GM12864 (cell line): ENCODE results near the gene METAP1.

Experiments used
- DNase-seq: peaks from one replicate; pipeline ENCODE4 v3.0.0-alpha.2; 2011; ENCODE audit warnings: low read depth
- H3K4me3 ChIP-seq: 2 replicates; pipeline ENCODE4 v1.5.1; 2011; ENCODE audit warnings: mild to moderate bottlenecking, low read depth, low read length, control low read depth
- TF ChIP-seq, protein P1 (sequence below): IDR thresholded peaks from 2 replicates; pipeline ENCODE4 v1.5.1; 2011; ENCODE audit warnings: low read depth, mild to moderate bottlenecking, moderate library complexity, low read length, control low read depth, inconsistent platforms; ENCODE audit errors: missing control alignments

Gene METAP1

DNA sequence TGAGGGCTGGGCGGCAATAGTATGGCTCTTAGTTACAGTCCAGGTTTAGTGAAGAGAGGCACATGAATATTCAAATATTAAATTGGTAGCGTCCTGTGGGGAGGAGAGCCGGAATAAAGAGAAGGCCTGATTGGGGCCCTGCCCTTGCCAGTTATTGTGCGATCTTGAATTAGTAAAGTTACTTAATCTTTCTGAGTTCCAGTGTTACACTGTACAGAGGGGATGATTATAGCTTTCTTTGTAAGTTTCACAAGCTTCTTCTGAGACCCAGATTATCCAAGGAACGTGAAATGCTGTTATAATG is 1.2 kb downstream of the METAP1 start:
- TF ChIP-seq, protein P1, sequence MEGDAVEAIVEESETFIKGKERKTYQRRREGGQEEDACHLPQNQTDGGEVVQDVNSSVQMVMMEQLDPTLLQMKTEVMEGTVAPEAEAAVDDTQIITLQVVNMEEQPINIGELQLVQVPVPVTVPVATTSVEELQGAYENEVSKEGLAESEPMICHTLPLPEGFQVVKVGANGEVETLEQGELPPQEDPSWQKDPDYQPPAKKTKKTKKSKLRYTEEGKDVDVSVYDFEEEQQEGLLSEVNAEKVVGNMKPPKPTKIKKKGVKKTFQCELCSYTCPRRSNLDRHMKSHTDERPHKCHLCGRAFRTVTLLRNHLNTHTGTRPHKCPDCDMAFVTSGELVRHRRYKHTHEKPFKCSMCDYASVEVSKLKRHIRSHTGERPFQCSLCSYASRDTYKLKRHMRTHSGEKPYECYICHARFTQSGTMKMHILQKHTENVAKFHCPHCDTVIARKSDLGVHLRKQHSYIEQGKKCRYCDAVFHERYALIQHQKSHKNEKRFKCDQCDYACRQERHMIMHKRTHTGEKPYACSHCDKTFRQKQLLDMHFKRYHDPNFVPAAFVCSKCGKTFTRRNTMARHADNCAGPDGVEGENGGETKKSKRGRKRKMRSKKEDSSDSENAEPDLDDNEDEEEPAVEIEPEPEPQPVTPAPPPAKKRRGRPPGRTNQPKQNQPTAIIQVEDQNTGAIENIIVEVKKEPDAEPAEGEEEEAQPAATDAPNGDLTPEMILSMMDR: no peak
- DNase-seq: no peak

DNA sequence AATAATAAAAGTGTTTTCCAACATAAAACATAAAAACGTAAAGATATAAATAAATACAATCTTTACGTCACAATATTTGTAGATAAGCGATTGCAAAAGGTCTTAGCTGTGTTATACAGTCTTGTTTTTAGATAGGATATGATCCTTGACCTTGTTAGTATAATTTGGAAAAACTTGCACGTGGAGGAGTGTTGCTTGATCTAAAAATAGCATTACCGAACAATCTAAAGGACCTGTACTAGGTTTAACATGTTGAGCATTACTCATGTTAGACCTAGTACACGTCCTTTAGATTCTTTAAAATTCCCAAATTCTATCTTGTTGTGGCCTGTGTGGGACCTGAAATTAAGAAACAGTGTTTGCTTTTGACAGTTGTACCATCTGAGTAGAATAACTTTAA is 1.6 kb downstream of the METAP1 start:
- no peak for DNase-seq
- H3K4me3 ChIP-seq: no peak overlapping the region; the same call in 1 of the 2 replicates
- TF ChIP-seq, protein P1: no peak

More for the DNA sequence above, 1.2 kb downstream of the METAP1 start:
- peak overlapping the region; percentile 99 for H3K4me3 ChIP-seq

DNA sequence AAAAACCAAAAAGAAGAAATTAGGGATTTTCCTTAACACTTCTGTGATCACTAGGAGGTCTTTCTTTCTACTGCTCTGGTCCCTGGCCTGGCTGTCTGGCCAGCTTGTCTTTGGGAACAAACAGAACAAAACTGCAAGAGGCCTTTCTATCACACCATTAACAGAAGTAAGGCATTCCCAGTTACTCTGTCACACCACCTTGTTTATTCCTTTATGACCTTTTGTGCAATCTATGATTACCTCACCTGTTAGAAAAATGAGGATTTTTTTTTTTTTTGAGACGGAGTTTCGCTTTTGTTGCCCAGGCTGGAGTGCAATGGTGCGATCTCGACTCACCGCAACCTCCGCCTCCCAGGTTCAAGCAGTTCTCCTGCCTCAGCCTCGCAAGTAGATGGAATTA is 3.0 kb downstream of the METAP1 start:
- DNase-seq: no peak
- TF ChIP-seq, protein P1: no peak
- H3K4me3 ChIP-seq: no peak overlapping the region

DNA sequence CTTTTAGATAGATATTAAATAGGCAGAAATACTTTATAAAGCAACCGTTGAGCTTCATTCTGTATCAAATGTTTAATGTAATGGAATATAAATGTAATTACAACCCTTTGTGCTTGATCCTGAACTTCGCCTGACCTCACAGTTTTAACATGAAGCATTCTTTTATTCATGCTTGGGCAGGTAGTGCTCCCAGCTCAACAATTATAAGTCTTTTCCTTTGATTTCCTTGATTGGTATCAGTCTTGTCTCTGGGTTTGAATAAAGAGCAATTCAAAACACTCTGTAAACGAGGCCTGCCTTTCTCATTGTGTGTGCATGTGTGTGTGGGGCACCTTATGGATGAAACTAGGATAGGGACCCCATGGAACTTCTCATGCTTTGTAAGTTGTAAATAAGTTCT is 6.8 kb downstream of the METAP1 start:
- no peak overlapping the region for H3K4me3 ChIP-seq
- TF ChIP-seq, protein P1: no peak
- DNase-seq: no peak

DNA sequence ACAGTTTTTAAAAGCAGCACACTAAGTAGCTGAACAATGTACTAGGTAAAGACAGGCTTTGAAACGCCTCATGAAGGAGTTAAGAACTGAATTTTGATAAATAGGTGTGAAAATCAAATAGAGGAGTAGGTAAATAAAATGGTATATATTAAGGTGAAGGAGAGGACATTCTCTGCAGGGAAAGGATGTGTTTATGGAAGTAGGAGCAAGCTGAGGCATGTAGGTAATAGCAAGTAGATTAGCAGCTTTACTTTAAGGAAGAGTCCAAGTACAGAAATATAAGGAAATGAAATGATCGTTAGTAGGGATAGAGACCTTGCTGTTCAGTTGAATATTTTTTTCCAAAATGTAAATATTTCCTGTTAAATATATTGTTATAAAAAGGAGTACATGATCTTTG is 12.5 kb downstream of the METAP1 start:
- TF ChIP-seq, protein P1: no peak
- DNase-seq: no peak
- no peak overlapping the region for H3K4me3 ChIP-seq

DNA sequence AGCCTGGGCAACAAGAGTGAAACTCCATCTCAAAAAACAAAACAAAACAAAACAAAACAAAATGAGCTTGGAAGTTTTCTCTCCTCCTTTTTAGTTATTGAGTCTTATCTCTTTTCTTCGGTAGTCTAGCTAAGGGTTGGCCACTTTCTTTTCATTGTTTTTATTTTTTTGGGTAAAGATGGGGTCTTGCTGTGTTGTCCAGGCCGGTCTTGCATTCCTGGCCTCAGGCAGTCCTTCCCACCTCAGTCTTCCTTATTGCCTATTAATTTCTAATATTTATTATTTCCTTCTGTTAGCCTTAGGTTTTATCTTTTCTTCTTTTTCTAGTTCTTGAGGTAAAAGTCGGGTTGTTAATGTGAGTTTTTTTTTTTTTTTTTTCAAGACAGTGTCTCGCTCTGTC is 16.4 kb downstream of the METAP1 start:
- no peak overlapping the region for H3K4me3 ChIP-seq
- no peak for DNase-seq
- TF ChIP-seq, protein P1: no peak

DNA sequence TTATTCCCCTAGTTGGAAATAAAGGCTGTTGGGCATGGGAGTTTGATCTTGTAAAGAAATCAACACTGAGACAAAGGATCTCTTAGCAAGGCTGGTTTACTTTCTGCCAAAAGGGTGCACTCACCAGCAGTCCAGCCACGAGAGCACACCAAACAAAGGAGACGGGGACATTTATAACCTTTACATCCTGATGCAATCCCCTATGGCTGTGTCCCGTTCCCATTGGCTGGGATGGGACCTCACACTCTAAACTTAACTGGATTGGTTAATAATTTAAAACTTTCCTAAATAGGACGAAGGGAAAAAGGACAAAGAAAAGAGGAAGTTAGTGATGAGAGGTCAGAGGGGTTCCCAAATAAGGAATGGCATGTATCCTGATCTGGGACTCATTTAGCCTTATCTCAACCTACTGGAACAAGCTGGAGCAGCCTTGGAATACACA is 17.9 kb downstream of the METAP1 start:
- TF ChIP-seq, protein P1: no peak
- H3K4me3 ChIP-seq: no peak overlapping the region
- no peak for DNase-seq
